HPDE6-E6E7 (cell line): ENCODE data around the gene COMMD1.
"Not testable (repeated sequence)": the region's sequence is repeated elsewhere in the genome, so short reads cannot be mapped to it uniquely, and the experiment has no call there.

Source experiments
- DNase-seq: peaks from one replicate; pipeline ENCODE4 v3.0.0; 2011; ENCODE audit warnings: missing footprints; ENCODE audit errors: extremely low spot score

Gene COMMD1

DNA sequence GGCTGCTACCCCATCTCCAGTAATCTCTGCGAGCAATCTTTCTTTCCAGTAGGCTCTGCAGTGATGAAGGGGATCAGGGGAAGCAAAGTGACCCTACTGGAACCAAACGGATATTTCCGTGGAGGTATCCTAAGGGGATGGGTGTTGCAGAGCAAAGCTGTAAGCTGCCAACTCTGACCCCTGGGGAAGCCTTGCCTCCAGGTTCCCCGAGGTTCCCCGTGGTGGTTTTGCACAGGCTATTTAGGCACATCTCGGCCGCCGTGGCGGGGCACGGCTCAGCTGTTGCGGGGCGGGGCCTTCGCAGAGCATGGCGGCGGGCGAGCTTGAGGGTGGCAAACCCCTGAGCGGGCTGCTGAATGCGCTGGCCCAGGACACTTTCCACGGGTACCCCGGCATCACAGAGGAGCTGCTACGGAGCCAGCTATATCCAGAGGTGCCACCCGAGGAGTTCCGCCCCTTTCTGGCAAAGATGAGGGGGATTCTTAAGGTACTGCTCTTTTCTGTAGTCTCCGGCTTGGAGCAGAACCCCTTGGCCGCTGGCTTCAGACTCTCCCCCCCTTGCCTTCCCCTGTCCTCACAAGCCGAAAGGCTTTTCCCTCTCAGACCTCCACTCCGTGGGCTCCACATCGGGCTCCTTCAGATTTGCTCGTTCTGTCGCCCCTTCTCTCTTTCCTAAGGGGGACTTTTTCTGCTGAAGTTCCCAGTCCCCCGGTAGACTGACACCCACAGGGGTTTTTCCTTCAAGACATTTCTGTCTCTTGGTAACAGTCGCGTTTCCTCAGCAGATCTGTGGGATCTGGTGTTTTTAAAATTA lies at the start of gene COMMD1:
COMMD1 (plus strand) TSS at position 303 of the 814 bp plus-strand sequence; CDS start at position 308, 5 bp downstream.
- peak; percentile 56 for DNase-seq

- DNase-seq, result no peak
Measured at GRCh38 chr2:61857224-61857623, 48.2 kb upstream of the COMMD1 start.

GRCh38 chr2:61862085-61862484 lies 43.4 kb upstream of the COMMD1 start:
- no peak for DNase-seq

DNA sequence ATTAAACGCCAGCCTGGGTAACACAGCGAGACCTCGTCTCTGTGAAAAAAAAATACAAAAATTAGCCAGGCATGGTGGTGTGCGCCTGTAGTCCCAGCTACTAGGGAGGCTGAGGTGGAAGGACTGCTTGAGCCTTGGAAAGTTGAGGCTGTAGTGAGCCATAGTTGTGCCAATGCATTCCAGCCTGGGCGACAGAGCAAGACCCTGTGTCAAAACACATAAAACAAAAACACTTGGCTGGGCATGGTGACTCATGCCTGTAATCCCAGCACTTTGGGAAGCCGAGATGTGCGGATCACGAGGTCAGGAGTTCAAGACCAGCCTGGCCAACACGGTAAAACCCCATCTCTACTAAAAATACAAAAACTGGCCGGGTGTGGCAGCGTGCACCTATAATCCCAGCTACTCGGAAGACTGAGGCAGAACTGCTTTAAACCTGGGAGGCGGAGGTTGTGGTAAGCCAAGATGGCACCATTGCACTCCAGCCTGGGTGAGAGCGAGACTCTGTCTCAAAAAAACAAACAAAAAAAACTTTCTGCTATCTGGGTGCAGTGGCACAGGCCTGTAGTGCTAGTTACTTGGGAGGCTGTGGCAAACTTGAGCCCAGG lies 38.9 kb upstream of the COMMD1 start:
- DNase-seq, result not testable (repeated sequence)

GRCh38 chr2:61876400-61876799 lies 29.1 kb upstream of the COMMD1 start:
- DNase-seq, result no peak

DNA sequence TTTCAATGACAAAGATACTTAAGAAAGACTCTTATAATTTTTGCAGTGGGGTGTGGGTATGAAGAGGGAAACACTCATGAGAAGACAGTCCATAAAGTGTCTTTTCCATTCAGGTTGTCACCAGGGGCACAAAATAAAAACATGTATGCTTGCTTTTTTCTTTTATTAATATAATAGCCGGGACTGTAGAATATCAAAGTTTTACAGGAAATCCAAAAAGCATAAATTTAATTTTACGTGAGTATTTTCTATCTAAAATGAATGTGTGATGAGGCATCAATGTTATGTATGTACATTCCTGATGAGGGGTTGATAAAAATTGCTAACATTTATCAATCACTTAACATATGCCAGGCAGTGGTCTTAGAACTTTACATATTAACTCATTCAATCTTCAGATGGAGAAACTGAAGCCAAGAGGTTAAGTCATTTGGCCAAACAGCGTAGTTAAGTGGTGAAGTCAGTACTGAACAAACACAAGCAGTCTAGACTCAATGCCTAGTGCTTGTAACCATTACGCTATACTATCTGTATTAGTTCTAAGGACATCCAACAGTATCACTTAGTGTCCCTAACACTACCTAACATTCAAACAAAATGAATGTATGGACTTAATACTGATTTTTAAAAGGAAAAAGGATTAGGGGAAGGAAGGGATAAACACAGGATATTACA lies 27.8 kb upstream of the COMMD1 start:
- no peak for DNase-seq

DNA sequence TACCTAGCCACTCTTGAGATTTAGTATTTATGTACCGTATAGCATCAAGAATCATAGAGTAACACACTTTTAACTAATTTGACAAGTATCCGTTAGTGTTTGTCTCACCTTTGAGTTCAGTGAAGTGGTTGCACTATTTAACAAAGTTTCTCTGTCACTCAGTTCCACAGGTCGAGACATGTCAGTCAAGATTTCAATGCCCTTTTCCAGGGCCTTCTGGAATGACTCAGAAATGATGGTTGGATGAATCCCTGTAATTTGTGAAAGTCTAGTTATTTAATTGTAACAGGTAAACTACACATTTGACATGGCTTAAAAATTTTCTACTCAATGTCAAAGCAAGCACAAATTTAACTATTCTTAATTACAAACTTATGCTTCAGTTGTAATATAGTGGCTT lies 26.7 kb upstream of the COMMD1 start:
- DNase-seq, result peak; percentile 55

GRCh38 chr2:61879351-61879750 lies 26.1 kb upstream of the COMMD1 start:
- not testable (repeated sequence) for DNase-seq

DNA sequence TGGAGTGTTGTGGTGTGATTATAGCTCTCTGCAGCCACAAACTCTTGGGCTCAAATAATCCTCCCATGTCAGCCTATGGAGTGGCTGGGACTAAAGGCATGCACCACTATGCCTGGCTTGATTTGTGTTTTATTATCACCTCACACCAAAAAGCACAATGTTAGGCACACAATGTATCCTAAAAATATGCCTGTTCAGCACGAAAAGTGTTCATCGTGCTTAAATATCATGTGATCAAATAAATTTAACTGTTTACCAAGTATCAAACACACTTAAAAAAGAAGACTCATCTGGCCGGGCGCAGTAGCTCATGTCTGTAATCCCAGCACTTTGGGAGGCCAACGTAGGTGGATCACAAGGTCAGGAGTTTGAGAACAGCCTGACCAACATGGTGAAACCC lies 22.6 kb upstream of the COMMD1 start:
- DNase-seq, result no peak

GRCh38 chr2:61885896-61886603 lies 19.4 kb upstream of the COMMD1 start:
- DNase-seq, result no peak

- no peak for DNase-seq
Measured at GRCh38 chr2:61887717-61888266, 17.7 kb upstream of the COMMD1 start.

GRCh38 chr2:61888267-61889055 lies 17.0 kb upstream of the COMMD1 start, which contains the start of gene CCT4:
CCT4 (minus strand) TSS chr2:61888656; CDS start chr2:61888507, 149 bp downstream.
- peak; percentile 45 for DNase-seq

DNA sequence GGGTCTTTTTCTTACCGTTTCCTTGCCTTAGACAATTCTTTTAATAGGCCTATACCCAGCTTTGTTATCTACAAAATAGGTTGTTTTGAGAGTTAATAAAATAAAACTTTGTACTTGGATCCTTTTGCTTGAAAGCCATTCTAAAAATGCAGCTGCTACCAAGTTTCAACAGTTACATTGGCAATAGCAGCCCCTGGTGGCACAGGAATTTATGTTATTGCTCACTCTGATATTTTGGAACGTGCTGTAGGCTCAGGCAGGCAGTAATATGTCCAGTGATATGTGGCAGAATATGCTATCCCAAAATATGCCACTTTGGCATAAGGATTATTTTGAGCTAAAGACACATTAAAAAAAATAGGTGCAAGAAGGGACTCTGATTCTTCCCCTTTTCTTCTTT lies 6.7 kb upstream of the COMMD1 start:
- no peak for DNase-seq

DNA sequence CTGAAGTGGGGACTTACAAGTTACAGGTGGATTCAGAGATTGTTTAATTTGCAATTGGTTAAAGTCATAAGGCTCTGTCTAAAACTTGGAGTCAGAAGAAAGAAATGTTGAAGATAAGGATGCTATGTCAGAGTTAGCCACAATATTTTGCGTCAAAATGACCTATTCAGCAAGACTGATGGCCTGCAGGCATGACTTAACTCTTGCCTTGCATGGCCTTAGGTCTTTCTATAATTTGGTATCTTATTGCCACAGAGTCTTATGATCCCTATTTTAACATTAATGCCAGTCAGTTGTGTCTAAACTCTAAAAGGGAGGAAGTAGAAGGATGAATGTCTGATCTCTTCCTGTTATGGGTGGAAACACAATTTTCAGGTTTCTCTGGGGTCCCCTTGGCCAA lies 5.2 kb upstream of the COMMD1 start:
- no peak for DNase-seq

- DNase-seq, result no peak
Measured at GRCh38 chr2:61906186-61906470, 654 bp downstream of the COMMD1 start.

GRCh38 chr2:61909116-61909515 lies 3.6 kb downstream of the COMMD1 start:
- DNase-seq, result no peak

GRCh38 chr2:61910603-61911002 lies 5.1 kb downstream of the COMMD1 start:
- no peak for DNase-seq

- DNase-seq, result no peak
Measured at GRCh38 chr2:61911510-61911909, 6.0 kb downstream of the COMMD1 start.

DNA sequence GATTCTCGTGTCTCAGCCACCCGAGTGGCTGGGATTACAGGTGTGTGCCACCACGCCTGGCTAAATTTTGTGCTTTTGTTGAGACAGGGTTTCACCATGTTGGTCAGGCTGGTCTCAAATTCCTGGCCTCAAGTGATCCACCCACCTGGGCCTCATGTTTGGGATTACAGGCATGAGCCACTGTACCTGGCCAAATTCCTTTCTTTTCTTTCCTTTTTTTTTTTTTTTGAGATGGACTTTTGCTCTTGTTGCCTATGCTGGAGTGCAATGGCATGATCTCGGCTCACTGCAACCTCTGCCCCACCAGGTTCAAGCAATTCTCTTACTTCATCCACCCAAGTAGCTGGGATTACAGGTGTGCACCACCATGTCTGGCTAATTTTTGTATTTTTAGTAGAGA lies 9.3 kb downstream of the COMMD1 start:
- DNase-seq, result not testable (repeated sequence)

DNA sequence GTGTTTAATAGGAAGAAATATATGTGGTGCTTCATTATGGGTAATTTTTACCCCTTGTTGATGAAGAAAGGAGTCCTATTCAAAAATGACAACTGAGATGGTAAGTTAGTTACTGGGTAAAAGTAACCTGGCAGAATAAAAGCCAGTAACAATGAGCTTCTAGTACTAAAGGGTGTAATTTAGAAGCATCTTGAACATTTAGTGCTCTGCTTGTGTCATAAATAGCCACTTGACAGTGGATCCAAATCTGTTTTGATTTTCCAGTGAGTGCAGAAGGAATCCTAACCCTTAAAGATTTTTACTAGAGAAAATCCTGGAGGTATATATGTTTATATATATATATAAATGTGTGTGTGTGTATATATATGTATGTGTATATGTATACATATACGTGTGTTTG lies 15.1 kb downstream of the COMMD1 start:
- DNase-seq, result no peak

DNA sequence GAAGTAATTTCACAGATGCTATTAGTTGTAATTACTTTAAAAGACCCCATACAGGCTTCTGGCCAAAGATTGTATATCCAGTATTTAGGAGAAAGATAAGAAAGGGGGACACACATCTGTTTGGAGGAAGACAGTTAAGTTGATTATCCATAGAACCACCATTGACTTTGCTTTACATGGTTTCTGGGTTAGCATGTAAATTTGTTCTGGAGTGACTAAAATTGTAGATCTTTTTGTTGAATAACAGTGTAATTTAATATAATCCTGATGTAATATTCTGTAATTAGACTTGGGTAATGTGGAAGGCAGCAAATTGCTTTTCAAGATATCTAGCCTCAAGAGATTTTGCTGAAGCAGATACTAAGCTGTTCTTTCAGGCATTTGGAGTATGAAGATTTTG lies 17.2 kb downstream of the COMMD1 start:
- DNase-seq, result no peak
